ENCODE data around the gene TWIST2. TPM values are rescaled to one million over a fixed set of nuclear protein-coding genes. Genes with fewer than 3 reads are reported as not detected.

Gene TWIST2
- polyA plus RNA-seq, 1 donor from 2014 or later: not detected

- no peaks in the 10 kb centered on the region for H3K9me3 Mint-ChIP-seq
- no peak overlapping the region for H3K4me3 Mint-ChIP-seq
- H3K27ac Mint-ChIP-seq: peak overlapping the region in 1 of 3 donors; percentile 17
- no peaks in the 10 kb centered on the region for H3K4me1 Mint-ChIP-seq
- no peaks in the 10 kb centered on the region for H3K36me3 Mint-ChIP-seq
- peaks cover 12% of the 10 kb centered on the region for H3K27me3 Mint-ChIP-seq
Measured at GRCh38 chr2:238941262-238941792, 93.4 kb downstream of the TWIST2 start.

GRCh38 chr2:238942080-238942725, 94.3 kb downstream of the TWIST2 start:
- Mint-ChIP-seq H3K27ac (no peak overlapping the region), H3K4me1 (no peaks in the 10 kb centered on the region), H3K36me3 (no peaks in the 10 kb centered on the region), H3K9me3 (no peaks in the 10 kb centered on the region), H3K4me3 (no peak overlapping the region), H3K27me3 (peaks cover 12% of the 10 kb centered on the region)

- Mint-ChIP-seq H3K4me1 (no peaks in the 10 kb centered on the region), H3K27me3 (peaks cover 12% of the 10 kb centered on the region), H3K9me3 (no peaks in the 10 kb centered on the region), H3K4me3 (no peak overlapping the region), H3K27ac (no peak overlapping the region), H3K36me3 (no peaks in the 10 kb centered on the region)
Measured at GRCh38 chr2:238942726-238943300, 94.9 kb downstream of the TWIST2 start.

GRCh38 chr2:238943338-238944067, 95.6 kb downstream of the TWIST2 start:
- H3K27me3 Mint-ChIP-seq: peaks cover 12% of the 10 kb centered on the region

GRCh38 chr2:238945433-238946150, 97.7 kb downstream of the TWIST2 start:
- peaks cover 12% of the 10 kb centered on the region for H3K27me3 Mint-ChIP-seq
- H3K36me3 Mint-ChIP-seq: no peaks in the 10 kb centered on the region
- no peak overlapping the region for H3K4me3 Mint-ChIP-seq
- H3K4me1 Mint-ChIP-seq: no peaks in the 10 kb centered on the region
- H3K9me3 Mint-ChIP-seq: no peaks in the 10 kb centered on the region
- no peak overlapping the region for H3K27ac Mint-ChIP-seq

More at GRCh38 chr2:238943338-238944067, 95.6 kb downstream of the TWIST2 start:
- H3K4me3 Mint-ChIP-seq: no peak overlapping the region
- no peak overlapping the region for H3K27ac Mint-ChIP-seq
- no peaks in the 10 kb centered on the region for H3K36me3 Mint-ChIP-seq
- H3K4me1 Mint-ChIP-seq: no peaks in the 10 kb centered on the region
- no peaks in the 10 kb centered on the region for H3K9me3 Mint-ChIP-seq

- Mint-ChIP-seq H3K9me3 (no peaks in the 10 kb centered on the region), H3K27me3 (peaks cover 7% of the 10 kb centered on the region), H3K27ac (no peak overlapping the region), H3K36me3 (no peaks in the 10 kb centered on the region), H3K4me1 (no peaks in the 10 kb centered on the region), H3K4me3 (no peak overlapping the region)
Measured at GRCh38 chr2:238946318-238947242, 98.7 kb downstream of the TWIST2 start.

GRCh38 chr2:238947243-238947760, 99.4 kb downstream of the TWIST2 start:
- Mint-ChIP-seq H3K27me3 (peaks cover 4% of the 10 kb centered on the region), H3K27ac (no peak overlapping the region), H3K9me3 (no peaks in the 10 kb centered on the region), H3K4me1 (no peaks in the 10 kb centered on the region), H3K36me3 (no peaks in the 10 kb centered on the region), H3K4me3 (no peak overlapping the region)

GRCh38 chr2:238947920-238948710, 100.2 kb downstream of the TWIST2 start:
- Mint-ChIP-seq H3K4me3 (no peak overlapping the region), H3K27ac (no peak overlapping the region), H3K4me1 (no peaks in the 10 kb centered on the region), H3K9me3 (no peaks in the 10 kb centered on the region), H3K27me3 (peaks cover 4% of the 10 kb centered on the region), H3K36me3 (no peaks in the 10 kb centered on the region)

- Mint-ChIP-seq H3K27ac (no peak overlapping the region), H3K36me3 (no peaks in the 10 kb centered on the region)
Measured at GRCh38 chr2:238948765-238949641, 101.1 kb downstream of the TWIST2 start.

GRCh38 chr2:238949710-238950345, 101.9 kb downstream of the TWIST2 start:
- Mint-ChIP-seq H3K4me1 (no peaks in the 10 kb centered on the region), H3K27me3 (peaks cover 5% of the 10 kb centered on the region), H3K36me3 (no peaks in the 10 kb centered on the region), H3K9me3 (no peaks in the 10 kb centered on the region), H3K4me3 (no peak overlapping the region), H3K27ac (no peak overlapping the region)

More at GRCh38 chr2:238948765-238949641, 101.1 kb downstream of the TWIST2 start:
- peaks cover 5% of the 10 kb centered on the region for H3K27me3 Mint-ChIP-seq
- H3K9me3 Mint-ChIP-seq: no peaks in the 10 kb centered on the region
- H3K4me1 Mint-ChIP-seq: no peaks in the 10 kb centered on the region
- H3K4me3 Mint-ChIP-seq: no peak overlapping the region

- Mint-ChIP-seq H3K4me1 (no peaks in the 10 kb centered on the region), H3K36me3 (no peaks in the 10 kb centered on the region), H3K9me3 (no peaks in the 10 kb centered on the region), H3K27me3 (peaks cover 5% of the 10 kb centered on the region), H3K27ac (no peak overlapping the region), H3K4me3 (no peak overlapping the region)
Measured at GRCh38 chr2:238950551-238950950, 102.7 kb downstream of the TWIST2 start.

GRCh38 chr2:238952261-238952919, 104.5 kb downstream of the TWIST2 start:
- H3K36me3 Mint-ChIP-seq: no peaks in the 10 kb centered on the region
- H3K4me3 Mint-ChIP-seq: no peak overlapping the region
- no peaks in the 10 kb centered on the region for H3K9me3 Mint-ChIP-seq
- no peaks in the 10 kb centered on the region for H3K4me1 Mint-ChIP-seq
- H3K27ac Mint-ChIP-seq: no peak overlapping the region
- peaks cover 9% of the 10 kb centered on the region for H3K27me3 Mint-ChIP-seq

Measured in IgD-negative memory B cell (primary cell).